SK-N-SH treated with all-trans-retinoic acid at 6 μM for 48 hours (cell line): Measurements from ENCODE around the gene KIAA0319L.

ENCODE experiments used
- ATAC-seq: fragments of 200-7000 bp; cut with Tn5 transposase; 3 replicates; pipeline ENCODE4 v1.9.1; 2020; ENCODE audit warnings: mild to moderate bottlenecking, moderate library complexity
- ARNTL ChIP-seq: fragments of 450-650 bp; formaldehyde crosslinking; IDR thresholded peaks from 2 replicates; pipeline ENCODE4 v1.5.0; 2020; ENCODE audit warnings: low read depth, mild to moderate bottlenecking, moderate library complexity, borderline replicate concordance
- BACH2 ChIP-seq: fragments of 250-450 bp; sonication (Bioruptor Pico); IDR thresholded peaks from 2 replicates; pipeline ENCODE4 v1.9.0; 2021; ENCODE audit warnings: mild to moderate bottlenecking, borderline replicate concordance
- CSDC2 ChIP-seq: fragments of 250-450 bp; sonication (Bioruptor Pico); IDR thresholded peaks from 2 replicates; pipeline ENCODE4 v1.5.0; 2020; ENCODE audit warnings: mild to moderate bottlenecking, moderate library complexity
- ESRRG ChIP-seq: fragments of 250-450 bp; sonication (Bioruptor Pico); IDR thresholded peaks from 2 replicates; pipeline ENCODE4 v1.6.1; 2021; ENCODE audit warnings: mild to moderate bottlenecking
- GLIS3 ChIP-seq: fragments of 250-450 bp; sonication (Bioruptor Pico); IDR thresholded peaks from 2 replicates; pipeline ENCODE4 v1.5.0; 2020; ENCODE audit warnings: mild to moderate bottlenecking, moderate library complexity
- ISL1 ChIP-seq: fragments of 250-450 bp; sonication (Bioruptor Pico); IDR thresholded peaks from 2 replicates; pipeline ENCODE4 v2.1.2; 2022; ENCODE audit warnings: mild to moderate bottlenecking, moderate library complexity
- OSR1 ChIP-seq: fragments of 250-450 bp; sonication (Bioruptor Pico); IDR thresholded peaks from 2 replicates; pipeline ENCODE4 v1.8.0; 2022; ENCODE audit warnings: moderate library complexity, mild to moderate bottlenecking, inconsistent platforms
- PATZ1 ChIP-seq: fragments of 250-450 bp; sonication (Bioruptor Pico); IDR thresholded peaks from 2 replicates; pipeline ENCODE4 v1.8.0; 2020; ENCODE audit warnings: mild to moderate bottlenecking, moderate library complexity, borderline replicate concordance
- PPARA ChIP-seq: fragments of 250-450 bp; sonication (Bioruptor Pico); IDR thresholded peaks from 2 replicates; pipeline ENCODE4 v1.5.0; 2020; ENCODE audit warnings: mild to moderate bottlenecking, borderline replicate concordance
- RARB ChIP-seq: fragments of 250-450 bp; sonication (Bioruptor Pico); IDR thresholded peaks from 2 replicates; pipeline ENCODE4 v1.8.0; 2021; ENCODE audit warnings: mild to moderate bottlenecking, moderate library complexity
- TCF4 ChIP-seq: fragments of 250-450 bp; sonication (Bioruptor Pico); IDR thresholded peaks from 2 replicates; pipeline ENCODE4 v1.8.0; 2021; ENCODE audit warnings: mild to moderate bottlenecking, moderate library complexity, borderline replicate concordance
- TOX ChIP-seq: fragments of 250-450 bp; sonication (Bioruptor Pico); IDR thresholded peaks from 2 replicates; pipeline ENCODE4 v1.8.0; 2021; ENCODE audit warnings: mild to moderate bottlenecking, moderate library complexity, borderline replicate concordance
- ZFP3 ChIP-seq: fragments of 250-450 bp; sonication (Bioruptor Pico); IDR thresholded peaks from 2 replicates; pipeline ENCODE4 v1.5.0; 2020; ENCODE audit warnings: mild to moderate bottlenecking, moderate library complexity
- ZFP30 ChIP-seq: fragments of 450-650 bp; formaldehyde crosslinking; IDR thresholded peaks from 2 replicates; pipeline ENCODE4 v1.5.0; 2022; ENCODE audit warnings: mild to moderate bottlenecking, moderate library complexity
- ZNF70 ChIP-seq: fragments of 450-650 bp; formaldehyde crosslinking; IDR thresholded peaks from 2 replicates; pipeline ENCODE4 v1.5.0; 2020; ENCODE audit warnings: mild to moderate bottlenecking, moderate library complexity
- TF ChIP-seq, protein P1 (sequence below): fragments of 250-450 bp; sonication (Bioruptor Pico); IDR thresholded peaks from 2 replicates; pipeline ENCODE4 v1.5.1; 2020; ENCODE audit warnings: low read depth, mild to moderate bottlenecking, moderate library complexity
- TF ChIP-seq, protein P2 (sequence below): fragments of 250-450 bp; sonication (Bioruptor Pico); IDR thresholded peaks from 2 replicates; pipeline ENCODE4 v1.5.1; 2021; ENCODE audit warnings: mild to moderate bottlenecking, moderate library complexity
- TF ChIP-seq, protein P3 (sequence below): fragments of 250-450 bp; sonication (Bioruptor Pico); IDR thresholded peaks from 2 replicates; pipeline ENCODE4 v1.5.0; 2020; ENCODE audit warnings: mild to moderate bottlenecking, moderate library complexity

The KIAA0319L gene

GRCh38 chr1:35563166-35563565, 6.0 kb upstream of the KIAA0319L start:
- TF ChIP-seq, protein P1, sequence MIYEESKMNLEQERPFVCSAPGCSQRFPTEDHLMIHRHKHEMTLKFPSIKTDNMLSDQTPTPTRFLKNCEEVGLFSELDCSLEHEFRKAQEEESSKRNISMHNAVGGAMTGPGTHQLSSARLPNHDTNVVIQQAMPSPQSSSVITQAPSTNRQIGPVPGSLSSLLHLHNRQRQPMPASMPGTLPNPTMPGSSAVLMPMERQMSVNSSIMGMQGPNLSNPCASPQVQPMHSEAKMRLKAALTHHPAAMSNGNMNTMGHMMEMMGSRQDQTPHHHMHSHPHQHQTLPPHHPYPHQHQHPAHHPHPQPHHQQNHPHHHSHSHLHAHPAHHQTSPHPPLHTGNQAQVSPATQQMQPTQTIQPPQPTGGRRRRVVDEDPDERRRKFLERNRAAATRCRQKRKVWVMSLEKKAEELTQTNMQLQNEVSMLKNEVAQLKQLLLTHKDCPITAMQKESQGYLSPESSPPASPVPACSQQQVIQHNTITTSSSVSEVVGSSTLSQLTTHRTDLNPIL (CRISPR knock-in tag): no peak
- TF ChIP-seq GLIS3 (CRISPR knock-in tag) (no peak), ZNF70 (CRISPR knock-in tag) (no peak), RARB (CRISPR knock-in tag) (no peak), TOX (no peak), BACH2 (no peak), PPARA (CRISPR knock-in tag) (no peak), PATZ1 (CRISPR knock-in tag) (no peak), ZFP30 (CRISPR knock-in tag) (no peak), ARNTL (CRISPR knock-in tag) (no peak), ZFP3 (CRISPR knock-in tag) (no peak), ISL1 (no peak), ESRRG (CRISPR knock-in tag) (no peak), TCF4 (CRISPR knock-in tag) (no peak)
- TF ChIP-seq, protein P2, sequence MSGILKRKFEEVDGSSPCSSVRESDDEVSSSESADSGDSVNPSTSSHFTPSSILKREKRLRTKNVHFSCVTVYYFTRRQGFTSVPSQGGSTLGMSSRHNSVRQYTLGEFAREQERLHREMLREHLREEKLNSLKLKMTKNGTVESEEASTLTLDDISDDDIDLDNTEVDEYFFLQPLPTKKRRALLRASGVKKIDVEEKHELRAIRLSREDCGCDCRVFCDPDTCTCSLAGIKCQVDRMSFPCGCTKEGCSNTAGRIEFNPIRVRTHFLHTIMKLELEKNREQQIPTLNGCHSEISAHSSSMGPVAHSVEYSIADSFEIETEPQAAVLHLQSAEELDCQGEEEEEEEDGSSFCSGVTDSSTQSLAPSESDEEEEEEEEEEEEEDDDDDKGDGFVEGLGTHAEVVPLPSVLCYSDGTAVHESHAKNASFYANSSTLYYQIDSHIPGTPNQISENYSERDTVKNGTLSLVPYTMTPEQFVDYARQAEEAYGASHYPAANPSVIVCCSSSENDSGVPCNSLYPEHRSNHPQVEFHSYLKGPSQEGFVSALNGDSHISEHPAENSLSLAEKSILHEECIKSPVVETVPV (CRISPR knock-in tag): no peak
- TF ChIP-seq, protein P3, sequence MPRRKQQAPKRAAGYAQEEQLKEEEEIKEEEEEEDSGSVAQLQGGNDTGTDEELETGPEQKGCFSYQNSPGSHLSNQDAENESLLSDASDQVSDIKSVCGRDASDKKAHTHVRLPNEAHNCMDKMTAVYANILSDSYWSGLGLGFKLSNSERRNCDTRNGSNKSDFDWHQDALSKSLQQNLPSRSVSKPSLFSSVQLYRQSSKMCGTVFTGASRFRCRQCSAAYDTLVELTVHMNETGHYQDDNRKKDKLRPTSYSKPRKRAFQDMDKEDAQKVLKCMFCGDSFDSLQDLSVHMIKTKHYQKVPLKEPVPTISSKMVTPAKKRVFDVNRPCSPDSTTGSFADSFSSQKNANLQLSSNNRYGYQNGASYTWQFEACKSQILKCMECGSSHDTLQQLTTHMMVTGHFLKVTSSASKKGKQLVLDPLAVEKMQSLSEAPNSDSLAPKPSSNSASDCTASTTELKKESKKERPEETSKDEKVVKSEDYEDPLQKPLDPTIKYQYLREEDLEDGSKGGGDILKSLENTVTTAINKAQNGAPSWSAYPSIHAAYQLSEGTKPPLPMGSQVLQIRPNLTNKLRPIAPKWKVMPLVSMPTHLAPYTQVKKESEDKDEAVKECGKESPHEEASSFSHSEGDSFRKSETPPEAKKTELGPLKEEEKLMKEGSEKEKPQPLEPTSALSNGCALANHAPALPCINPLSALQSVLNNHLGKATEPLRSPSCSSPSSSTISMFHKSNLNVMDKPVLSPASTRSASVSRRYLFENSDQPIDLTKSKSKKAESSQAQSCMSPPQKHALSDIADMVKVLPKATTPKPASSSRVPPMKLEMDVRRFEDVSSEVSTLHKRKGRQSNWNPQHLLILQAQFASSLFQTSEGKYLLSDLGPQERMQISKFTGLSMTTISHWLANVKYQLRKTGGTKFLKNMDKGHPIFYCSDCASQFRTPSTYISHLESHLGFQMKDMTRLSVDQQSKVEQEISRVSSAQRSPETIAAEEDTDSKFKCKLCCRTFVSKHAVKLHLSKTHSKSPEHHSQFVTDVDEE (CRISPR knock-in tag): no peak
- ATAC-seq: no peak

DNA sequence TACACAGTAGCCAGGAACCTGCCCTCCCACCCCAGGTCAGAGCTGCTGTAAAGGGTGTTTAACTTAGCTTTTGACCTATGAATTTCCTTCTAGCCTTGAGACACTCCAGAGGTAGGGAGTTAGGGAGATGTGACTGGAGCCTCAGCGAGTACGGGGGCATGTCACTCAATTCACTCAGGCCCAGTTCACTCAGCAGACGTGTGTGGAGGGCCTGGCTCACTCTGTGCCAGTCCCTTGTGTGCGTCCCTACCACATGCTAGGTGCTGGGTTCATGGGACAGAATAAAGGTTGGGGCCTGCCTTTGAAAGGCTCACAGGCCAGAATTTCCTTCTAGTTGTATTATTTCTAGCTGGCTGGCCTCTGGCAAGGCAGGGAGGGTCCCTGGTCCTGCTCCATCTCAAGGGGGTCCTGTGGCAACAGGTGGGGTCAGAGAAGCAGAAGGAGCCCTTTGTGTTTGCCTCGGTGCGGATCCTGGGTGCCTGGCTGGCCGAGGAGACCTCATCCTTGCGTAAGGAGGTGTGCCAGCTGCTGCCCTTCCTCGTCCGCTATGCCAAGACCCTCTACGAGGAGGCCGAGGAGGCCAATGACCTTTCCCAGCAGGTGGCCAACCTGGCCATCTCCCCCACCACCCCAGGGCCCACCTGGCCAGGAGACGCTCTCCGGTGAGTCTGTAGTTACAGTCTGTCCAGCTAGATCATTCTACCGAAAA, 4.9 kb upstream of the KIAA0319L start:
- no peak for TF ChIP-seq BACH2
- TF ChIP-seq ZNF70 (CRISPR knock-in tag): no peak
- TF ChIP-seq OSR1 (CRISPR knock-in tag): no peak
- no peak for TF ChIP-seq TOX
- no peak for TF ChIP-seq ARNTL (CRISPR knock-in tag)
- TF ChIP-seq PATZ1 (CRISPR knock-in tag): no peak
- no peak for TF ChIP-seq TCF4 (CRISPR knock-in tag)
- no peak for TF ChIP-seq GLIS3 (CRISPR knock-in tag)
- no peak for TF ChIP-seq CSDC2
- TF ChIP-seq ESRRG (CRISPR knock-in tag): no peak
- TF ChIP-seq, protein P2 (CRISPR knock-in tag): no peak
- no peak for ATAC-seq
